CD14-positive monocyte (primary cell): Measurements from ENCODE around the gene WNT8B. TPM values are rescaled to one million over a fixed set of nuclear protein-coding genes. Genes with fewer than 3 reads are reported as not detected.

ENCODE experiments used
- DNase-seq, 3 donors: peaks; one replicate each; pipeline ENCODE4 v3.0.0-alpha.2; 2011 to 2022
- H2AFZ ChIP-seq: 2 replicates; pipeline ENCODE4 v1.6.0; 2012; ENCODE audit warnings: mild to moderate bottlenecking, low read depth, low read length, inconsistent platforms; ENCODE audit not compliant: insufficient read depth, poor library complexity, severe bottlenecking
- H3K27ac ChIP-seq, 2 donors: 1 replicate in 1 of 2; 2 replicates in 1 of 2; pipeline ENCODE4 v1.5.1; 2012 to 2013; ENCODE audit warnings: low read length in 2 of 2, control low read depth in 1 of 2, inconsistent platforms in 1 of 2, low read depth in 1 of 2, mild to moderate bottlenecking in 1 of 2
- H3K27me3 ChIP-seq, 2 donors: one replicate each; pipeline versions ENCODE4 v1.6.0 to v1.6.1; 2011 to 2013; ENCODE audit warnings: low read length in 2 of 2; ENCODE audit not compliant: control insufficient read depth in 2 of 2, insufficient read depth in 2 of 2
- H3K36me3 ChIP-seq, 2 donors: replicated peaks in 1 of 2; 1 replicate in 1 of 2; 2 replicates in 1 of 2; pipeline versions ENCODE4 v1.5.1 to v1.6.1; 2012 to 2013; ENCODE audit warnings: low read length in 2 of 2, control low read depth in 1 of 2, inconsistent platforms in 1 of 2, mild to moderate bottlenecking in 1 of 2; ENCODE audit not compliant: insufficient read depth in 2 of 2, control insufficient read depth in 1 of 2
- H3K4me1 ChIP-seq, 2 donors: 1 replicate in 1 of 2; 2 replicates in 1 of 2; pipeline versions ENCODE4 v1.5.1 to v1.6.1; 2012 to 2013; ENCODE audit warnings: low read length in 2 of 2, control low read depth in 1 of 2, inconsistent platforms in 1 of 2, mild to moderate bottlenecking in 1 of 2, moderate library complexity in 1 of 2; ENCODE audit not compliant: insufficient read depth in 2 of 2, control insufficient read depth in 1 of 2
- H3K4me2 ChIP-seq: replicated peaks from 2 replicates; pipeline ENCODE3; 2012; ENCODE audit warnings: low read length, moderate library complexity, mild to moderate bottlenecking; ENCODE audit not compliant: poor library complexity, severe bottlenecking; ENCODE audit errors: extremely low read depth
- H3K4me3 ChIP-seq, 3 experiments: fragments of 200-600 bp in 1 of 3; sonication (generic) in 1 of 3; replicated peaks in 1 of 3; 1 replicate in 2 of 3; 2 replicates in 1 of 3; pipeline ENCODE4 v1.5.1; 2011 to 2013; ENCODE audit warnings: low read length in 3 of 3, mild to moderate bottlenecking in 3 of 3, control low read depth in 2 of 3, low read depth in 2 of 3, inconsistent platforms in 1 of 3, moderate library complexity in 1 of 3
- H3K79me2 ChIP-seq: 2 replicates; pipeline ENCODE4 v1.6.0; 2012; ENCODE audit warnings: mild to moderate bottlenecking, control low read depth, inconsistent platforms, low read length, moderate library complexity; ENCODE audit not compliant: insufficient read depth
- H3K9ac ChIP-seq: 2 replicates; pipeline ENCODE4 v1.6.0; 2017; ENCODE audit warnings: low read length, mild to moderate bottlenecking; ENCODE audit not compliant: insufficient read depth, poor library complexity, severe bottlenecking
- H3K9me3 ChIP-seq, 2 donors: replicated peaks in 1 of 2; 1 replicate in 1 of 2; 2 replicates in 1 of 2; pipeline versions ENCODE4 v1.5.1 to v1.6.1; 2012 to 2013; ENCODE audit warnings: low read length in 2 of 2, control low read depth in 1 of 2; ENCODE audit not compliant: control insufficient read depth in 1 of 2, insufficient read depth in 1 of 2
- H4K20me1 ChIP-seq: 2 replicates; pipeline ENCODE4 v1.6.0; 2012; ENCODE audit warnings: mild to moderate bottlenecking, low read length, control low read depth, moderate library complexity; ENCODE audit not compliant: insufficient read depth
- H3K27ac Mint-ChIP-seq, 7 donors: one replicate each; pipeline ENCODE4 v1.8.0; 2020; ENCODE audit warnings: mild to moderate bottlenecking in 7 of 7, mixed read lengths in 7 of 7, moderate library complexity in 6 of 7, inconsistent platforms in 2 of 7
- H3K27me3 Mint-ChIP-seq, 3 donors: one replicate each; pipeline ENCODE4 v1.8.0; 2021 to 2022; ENCODE audit warnings: low read depth in 3 of 3, mild to moderate bottlenecking in 3 of 3, mixed read lengths in 3 of 3, moderate library complexity in 3 of 3, inconsistent platforms in 1 of 3
- H3K36me3 Mint-ChIP-seq, 2 donors: one replicate each; pipeline ENCODE4 v1.8.0; 2020; ENCODE audit warnings: mixed read lengths in 2 of 2, inconsistent platforms in 1 of 2, mild to moderate bottlenecking in 1 of 2
- H3K4me1 Mint-ChIP-seq: one replicate; pipeline ENCODE4 v1.8.0; 2020; ENCODE audit warnings: mild to moderate bottlenecking, mixed read lengths
- H3K4me3 Mint-ChIP-seq, 2 donors: one replicate each; pipeline ENCODE4 v1.8.0; 2020; ENCODE audit warnings: mild to moderate bottlenecking in 2 of 2, mixed read lengths in 2 of 2, moderate library complexity in 1 of 2
- H3K9me3 Mint-ChIP-seq, 7 donors: one replicate each; pipeline ENCODE4 v1.8.0; 2020 to 2022; ENCODE audit warnings: mixed read lengths in 7 of 7, mild to moderate bottlenecking in 6 of 7, moderate library complexity in 6 of 7, inconsistent platforms in 2 of 7
- WGBS: methylation state at CpG from one replicate; pipeline ENCODE4 v1.1.5; 2013; ENCODE audit warnings: missing lambda C conversion rate; ENCODE audit not compliant: insufficient coverage; 5-methylcytosine and 5-hydroxymethylcytosine counted together
- intact Hi-C, 2 donors: fragments of 100-400 bp; cut with micrococcal nuclease; formaldehyde crosslinking; loops; one replicate each; pipeline versions ENCODE4 v1.15.0 to v1.15.1; 2023
- polyA plus RNA-seq, 3 donors: library from polyadenylated mRNA; depleted of rRNA in 1 of 3; unstranded in 2 of 3; stranded (reverse) in 1 of 3; fragments of 300-500 nt in 2 of 3; fragments of >200 nt in 1 of 3; fragmentation: Illumina TruSeq in 2 of 3; gene quantifications; 1 replicate in 2 of 3; 2 replicates in 1 of 3; pipeline ENCODE4 v1.2.3, GENCODE V29; 2012 to 2021
- TF ChIP-seq, protein P1 (sequence below): fragments of 200-600 bp; IDR thresholded peaks from one replicate; pipeline ENCODE4 v1.8.0; 2022; ENCODE audit warnings: antibody characterized with exemption, mild to moderate bottlenecking

Gene WNT8B
- polyA plus RNA-seq, 3 donors: not detected

GRCh38 chr10:100529475-100530298 lies 66.9 kb downstream of the WNT8B start, which contains the start of gene NDUFB8:
Gene NDUFB8, minus strand, starts transcription at chr10:100529871. Its CDS starts 20 bp downstream, at chr10:100529851.
- TF ChIP-seq, protein P1, sequence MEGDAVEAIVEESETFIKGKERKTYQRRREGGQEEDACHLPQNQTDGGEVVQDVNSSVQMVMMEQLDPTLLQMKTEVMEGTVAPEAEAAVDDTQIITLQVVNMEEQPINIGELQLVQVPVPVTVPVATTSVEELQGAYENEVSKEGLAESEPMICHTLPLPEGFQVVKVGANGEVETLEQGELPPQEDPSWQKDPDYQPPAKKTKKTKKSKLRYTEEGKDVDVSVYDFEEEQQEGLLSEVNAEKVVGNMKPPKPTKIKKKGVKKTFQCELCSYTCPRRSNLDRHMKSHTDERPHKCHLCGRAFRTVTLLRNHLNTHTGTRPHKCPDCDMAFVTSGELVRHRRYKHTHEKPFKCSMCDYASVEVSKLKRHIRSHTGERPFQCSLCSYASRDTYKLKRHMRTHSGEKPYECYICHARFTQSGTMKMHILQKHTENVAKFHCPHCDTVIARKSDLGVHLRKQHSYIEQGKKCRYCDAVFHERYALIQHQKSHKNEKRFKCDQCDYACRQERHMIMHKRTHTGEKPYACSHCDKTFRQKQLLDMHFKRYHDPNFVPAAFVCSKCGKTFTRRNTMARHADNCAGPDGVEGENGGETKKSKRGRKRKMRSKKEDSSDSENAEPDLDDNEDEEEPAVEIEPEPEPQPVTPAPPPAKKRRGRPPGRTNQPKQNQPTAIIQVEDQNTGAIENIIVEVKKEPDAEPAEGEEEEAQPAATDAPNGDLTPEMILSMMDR: no peak
- Mint-ChIP-seq H3K27me3 (peaks cover 0 to 4% (median 0%) of the 10 kb centered on the region in 3 donors), H3K9me3 (peaks cover 0 to 5% (median 0%) of the 10 kb centered on the region in 7 donors), H3K4me3 (peak within 1 kb of the TSS; percentile 100), H3K27ac (peak within 1 kb of the TSS; percentile 82 to 99 (median 94)), H3K4me1 (peaks cover 18% of the 10 kb centered on the region), H3K36me3 (peaks cover 25 to 26% of the 10 kb centered on the region in 2 donors)
- H3K27me3 ChIP-seq: no peaks in the 10 kb centered on the region
- H2AFZ ChIP-seq: peak within 1 kb of the TSS; percentile 94
- H3K36me3 ChIP-seq: peaks cover 25 to 28% of the 10 kb centered on the region in 2 donors
- peak within 1 kb of the TSS; percentile 96 for H3K4me2 ChIP-seq
- H3K4me1 ChIP-seq: peaks cover 15 to 20% of the 10 kb centered on the region in 2 donors
- intact Hi-C loops: no loop called here
- peak; percentile 68 to 77 (median 73) for DNase-seq
- H4K20me1 ChIP-seq: no peaks in the 10 kb centered on the region
- peak within 1 kb of the TSS; percentile 80 for H3K9ac ChIP-seq
- under 1% methylated on average over 36 of the region's 43 CpGs for WGBS
- peaks cover 25% of the 10 kb centered on the region for H3K79me2 ChIP-seq
- H3K27ac ChIP-seq: peak within 1 kb of the TSS; percentile 31 to 82
- H3K4me3 ChIP-seq: peak within 1 kb of the TSS; percentile 87 to 99 (median 94)
- no peaks in the 10 kb centered on the region for H3K9me3 ChIP-seq

DNA sequence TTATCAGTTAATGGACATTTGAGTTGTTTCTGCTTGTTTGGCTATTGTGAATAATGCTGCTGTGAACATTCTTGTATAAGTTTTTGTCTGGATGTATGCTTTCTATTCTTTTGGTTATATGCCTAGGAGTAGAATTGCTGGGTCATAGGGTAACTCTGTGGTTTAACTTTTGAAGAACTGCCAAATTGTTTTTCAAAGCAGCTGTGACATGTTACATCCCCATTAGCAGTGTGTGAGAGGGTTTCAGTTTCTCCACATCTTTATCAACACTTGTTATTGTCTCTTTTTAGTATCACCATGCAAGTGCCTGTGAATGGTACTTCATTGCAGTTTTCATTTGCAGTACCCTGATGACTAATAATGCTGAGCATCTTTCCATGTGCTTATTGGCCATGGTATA lies 69.0 kb downstream of the WNT8B start:
- Histone ChIP-seq H3K4me2 (no peak overlapping the region), H4K20me1 (no peaks in the 10 kb centered on the region), H2AFZ (no peak overlapping the region), H3K79me2 (peaks cover 41% of the 10 kb centered on the region), H3K4me1 (peaks cover 29 to 37% of the 10 kb centered on the region in 2 donors), H3K27me3 (no peaks in the 10 kb centered on the region), H3K4me3 (no peak overlapping the region), H3K9me3 (no peaks in the 10 kb centered on the region), H3K36me3 (peaks cover 4 to 7% of the 10 kb centered on the region in 2 donors), H3K27ac (no peak overlapping the region), H3K9ac (no peak overlapping the region)
- peaks cover 4 to 8% of the 10 kb centered on the region in 2 donors for H3K36me3 Mint-ChIP-seq
- peaks cover 18% of the 10 kb centered on the region for H3K4me1 Mint-ChIP-seq
- peaks cover 0 to 5% (median 0%) of the 10 kb centered on the region in 7 donors for H3K9me3 Mint-ChIP-seq
- no peak for DNase-seq
- no peak overlapping the region for H3K27ac Mint-ChIP-seq
- peaks cover 0 to 4% (median 0%) of the 10 kb centered on the region in 3 donors for H3K27me3 Mint-ChIP-seq
- H3K4me3 Mint-ChIP-seq: no peak overlapping the region
- TF ChIP-seq, protein P1: no peak
- intact Hi-C loops: no loop called here

Other genes starting within 250 kb of the WNT8B start
- 10 to 100 TPM; 14.3 to 16.5 (median 15.9) TPM for gene CHUK, start 233.4 kb upstream of the WNT8B start, polyA plus RNA-seq
- gene CWF19L1, start 195.4 kb upstream of the WNT8B start, polyA plus RNA-seq: 10 to 100 TPM; 19.9 to 29.3 (median 22.2) TPM
- gene BLOC1S2, start 176.3 kb upstream of the WNT8B start, polyA plus RNA-seq: 100 to 1,000 TPM in 2 of 3 donors, 10 to 100 TPM in 1; 37.9 to 142 (median 111) TPM
- gene PKD2L1, start 132.8 kb upstream of the WNT8B start, polyA plus RNA-seq: 1 to 10 TPM in 1 of 3 donors, under 1 TPM in 1, not detected in 1; 0.15 to 1.5 TPM
- gene SCD, start 115.8 kb upstream of the WNT8B start, polyA plus RNA-seq: 1 to 10 TPM in 2 of 3 donors, under 1 TPM in 1; 1.00 to 3.4 (median 1.0) TPM
- 10 to 100 TPM in 1 of 3 donors, under 1 TPM in 2; 0.05 to 50.2 (median 0.09) TPM for gene SEC31B, start 56.9 kb downstream of the WNT8B start, polyA plus RNA-seq
- 100 to 1,000 TPM; 124 to 419 (median 381) TPM for gene NDUFB8, start 66.9 kb downstream of the WNT8B start, polyA plus RNA-seq
- 10 to 100 TPM in 2 of 3 donors, 1 to 10 TPM in 1; 8.5 to 25.3 (median 17.2) TPM for gene HIF1AN, start 72.9 kb downstream of the WNT8B start, polyA plus RNA-seq